Heart right ventricle (tissue), 16 donors: ENCODE data around the gene SPDL1. TPM values are rescaled to one million over a fixed set of nuclear protein-coding genes. Genes with fewer than 3 reads are reported as not detected.
A peak's percentile ranks its signal among the peaks of the same experiment; 100 is the strongest.

Experiments
- ATAC-seq, 8 donors: fragments of 200-7000 bp; cut with Tn5 transposase; one replicate each; pipeline ENCODE4 v1.9.1; 2020; ENCODE audit warnings: mild to moderate bottlenecking in 8 of 8, moderate library complexity in 8 of 8, moderate number of reproducible peaks in 1 of 8
- DNase-seq, 2 donors: peaks; one replicate each; pipeline ENCODE4 v3.0.0-alpha.2; 2020
- H3K27ac ChIP-seq, 10 donors: fragments of 200-600 bp; sonication (generic) in 2 of 10; one replicate each; pipeline versions ENCODE4 v1.5.0 to v1.8.0; 2020 to 2022; ENCODE audit warnings: mild to moderate bottlenecking in 3 of 10
- H3K27me3 ChIP-seq, 7 donors: fragments of 200-600 bp; one replicate each; pipeline ENCODE4 v1.8.0; 2021 to 2022; ENCODE audit warnings: mild to moderate bottlenecking in 2 of 7
- H3K36me3 ChIP-seq, 9 donors: fragments of 200-600 bp; sonication (generic) in 1 of 9; one replicate each; pipeline versions ENCODE4 v1.5.0 to v1.8.0; 2020 to 2022; ENCODE audit warnings: mild to moderate bottlenecking in 2 of 9
- H3K4me1 ChIP-seq, 9 donors: fragments of 200-600 bp; sonication (generic) in 1 of 9; one replicate each; pipeline versions ENCODE4 v1.5.0 to v1.8.0; 2020 to 2022; ENCODE audit warnings: mild to moderate bottlenecking in 4 of 9
- H3K4me3 ChIP-seq, 10 donors: fragments of 200-600 bp; sonication (generic) in 2 of 10; one replicate each; pipeline versions ENCODE4 v1.5.0 to v1.8.0; 2020 to 2022; ENCODE audit warnings: mild to moderate bottlenecking in 7 of 10, moderate library complexity in 2 of 10
- H3K9me3 ChIP-seq, 11 donors: fragments of 200-600 bp in 10 of 11; sonication (generic) in 2 of 11; one replicate each; pipeline versions ENCODE4 v1.5.0 to v1.8.0; 2013 to 2022; ENCODE audit warnings: mild to moderate bottlenecking in 2 of 11, control low read depth in 1 of 11, moderate library complexity in 1 of 11
- CTCF ChIP-seq, 9 donors: fragments of 200-600 bp; sonication (generic) in 2 of 9; IDR thresholded peaks; one replicate each; pipeline versions ENCODE4 v1.5.0 to v1.8.0; 2021 to 2022; ENCODE audit warnings: antibody characterized with exemption in 9 of 9, mild to moderate bottlenecking in 5 of 9, moderate library complexity in 1 of 9
- WGBS, 2 donors: extraction: QIAGEN DNeasy Blood & Tissue Kit; methylation state at CpG; one replicate each; pipeline ENCODE4 v1.1.7; 2013; ENCODE audit warnings: inconsistent platforms in 1 of 2; 5-methylcytosine and 5-hydroxymethylcytosine counted together
- intact Hi-C, 10 donors: fragments of 100-400 bp; cut with DNase I; formaldehyde crosslinking; loops; one replicate each; pipeline versions ENCODE4 v1.11.1 to v1.14.2; 2022
- polyA plus RNA-seq, 2 donors: library from polyadenylated mRNA; stranded (reverse); fragments of 200-250 nt; gene quantifications; one replicate each; pipeline ENCODE4 v1.2.3, GENCODE V29; 2013
- total RNA-seq, 10 donors: library from RNA; stranded (reverse); fragmentation: NEBNext Ultra II Directional in 3 of 10; extraction: Animal tissue kit (Norgen Biotek cat#: 25700) in 3 of 10; gene quantifications; one replicate each; pipeline versions ENCODE4 v1.2.1 to v1.2.4, GENCODE V29; 2021 to 2023
- donor health status: Arrhythmogenic right ventricular cardiomyopathy.
- donor health status: ischemic (EF 13 %, LVEDD 7.1; RV severe dilation, severe dysfunction).
- donor health status: healthy with polysubstance abuse.
- donor health status: DM: no; HTN: yes; CAD: no.
- donor health status: DM: no; HTN: no; CAD: no.
- donor health status: ischemic (EF 25% LVEDD 6.9; RV normal size, moderate dysfunction).
- donor health status: ischemic (EF 25% LVEDD 5.7; RV mildly dilated, moderate dysfunction).
- donor health status: healthy.
- donor health status: DM: yes; HTN: yes; CAD: no.
- donor health status: Ischemic cardiomyopathy.
- donor health status: ischemic (EF 35%, LVEDD 5.7; RV mildly dilated, moderate dysfunction).
- donor health status: nonischemic (EF 11% LVEDD 7.7; RV severe dilation, severe dysfunction).
- donor health status: DM: yes; HTN: yes; CAD: no.
- donor health status: PGD.
- donor health status: ischemic (EF 29% LVEDD 5.4; RV normal size, mild dysfunction).
- donor health status: nonischemic (EF 23%, LVEDD 6.1; RV moderate dilation, normal function).

Gene SPDL1
- total and polyA plus RNA-seq, 12 donors = 2.9 to 5.7 (median 4.1) TPM

DNA sequence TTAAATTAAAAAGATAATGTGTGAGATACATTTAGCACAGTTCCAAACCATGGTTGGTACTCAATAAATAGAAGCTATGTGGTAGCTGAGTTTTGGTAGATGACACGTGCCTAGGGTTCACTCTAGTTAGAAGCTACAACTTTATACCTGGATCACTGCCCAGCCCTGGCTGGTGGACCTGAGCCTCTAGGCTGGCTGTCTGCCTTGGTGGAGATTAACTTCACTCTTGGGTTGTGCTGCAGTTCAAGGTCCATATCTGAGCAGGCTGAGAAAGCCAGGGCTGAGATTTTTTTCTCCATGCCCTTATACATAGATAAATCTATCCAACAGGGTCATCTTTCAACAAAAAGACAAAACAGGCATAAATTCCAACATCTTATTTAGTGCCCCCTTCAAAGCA, 44.6 kb upstream of the SPDL1 start:
- intact Hi-C loops = no loop called here
- Histone ChIP-seq H3K4me1 (peaks cover 0 to 8% (median 0%) of the 10 kb centered on the region in 9 donors), H3K27me3 (no peaks in the 10 kb centered on the region), H3K4me3 (no peak overlapping the region), H3K36me3 (no peaks in the 10 kb centered on the region), H3K9me3 (peaks cover 0 to 11% (median 0%) of the 10 kb centered on the region in 11 donors), H3K27ac (no peak overlapping the region)
- DNase-seq (peak; percentile 17 to 56), ATAC-seq (peak in 7 of 8 donors; percentile 61 to 85 (median 74))
- no peak for TF ChIP-seq CTCF (IDR thresholded peaks at IDR 0.05)
- WGBS, 2 donors = 29 to 50% methylated on average over 1 of the region's 1 CpG

GRCh38 chr5:169542811-169543210, 40.8 kb upstream of the SPDL1 start:
- no peak for TF ChIP-seq CTCF (IDR thresholded peaks at IDR 0.05)
- no peaks in the 10 kb centered on the region for H3K36me3 ChIP-seq
- peaks cover 0 to 11% (median 0%) of the 10 kb centered on the region in 11 donors for H3K9me3 ChIP-seq
- DNase-seq (no peak), ATAC-seq (no peak)
- 92% methylated on average over 2 of the region's 2 CpGs for WGBS, 2 donors
- peaks cover 0 to 8% (median 0%) of the 10 kb centered on the region in 9 donors for H3K4me1 ChIP-seq
- H3K27ac ChIP-seq = no peak overlapping the region
- H3K4me3 ChIP-seq = no peak overlapping the region
- peaks cover 0 to 14% (median 4%) of the 10 kb centered on the region in 7 donors for H3K27me3 ChIP-seq
- intact Hi-C loops = loop anchor here in 6 of 10 donors (10.0 kb wide), 4 partner anchors 238 to 858 kb away; partner anchors contain the start of gene SLIT3 (in 2 of the 6)

GRCh38 chr5:169544264-169544950, 39.2 kb upstream of the SPDL1 start:
- 74 to 86% methylated on average over 2 of the region's 2 CpGs for WGBS, 2 donors
- Histone ChIP-seq H3K27ac (no peak overlapping the region), H3K9me3 (peaks cover 0 to 11% (median 0%) of the 10 kb centered on the region in 11 donors), H3K27me3 (peaks cover 0 to 14% (median 4%) of the 10 kb centered on the region in 7 donors), H3K4me1 (peaks cover 0 to 9% (median 0%) of the 10 kb centered on the region in 9 donors), H3K36me3 (no peaks in the 10 kb centered on the region), H3K4me3 (no peak overlapping the region)
- intact Hi-C loops = loop anchor here in 6 of 10 donors (10.0 kb wide), 4 partner anchors 240 to 860 kb away; partner anchors contain the start of gene SLIT3 (in 2 of the 6)
- no peak for TF ChIP-seq CTCF (IDR thresholded peaks at IDR 0.05)
- DNase-seq (no peak), ATAC-seq (no peak)

- H3K9me3 ChIP-seq = peaks cover 0 to 11% (median 0%) of the 10 kb centered on the region in 11 donors
- H3K27me3 ChIP-seq = peaks cover 0 to 27% (median 17%) of the 10 kb centered on the region in 7 donors
- no peak for TF ChIP-seq CTCF (IDR thresholded peaks at IDR 0.05)
- ATAC-seq (no peak), DNase-seq (no peak)
- H3K4me1 ChIP-seq = peaks cover 0 to 9% (median 0%) of the 10 kb centered on the region in 9 donors
- 83 to 86% methylated on average over 1 of the region's 1 CpG for WGBS, 2 donors
- intact Hi-C loops = loop anchor here in 6 of 10 donors (5.0 to 10.0 kb wide), 5 partner anchors 241 to 861 kb away; partner anchors contain the start of gene SLIT3 (in 2 of the 6)
- H3K4me3 ChIP-seq = no peak overlapping the region
- no peaks in the 10 kb centered on the region for H3K36me3 ChIP-seq
- H3K27ac ChIP-seq = no peak overlapping the region
Measured at GRCh38 chr5:169545762-169546161, 37.8 kb upstream of the SPDL1 start.
